HG02763 (cell line): ENCODE data around the gene AP3S2.
"Not testable (repeated sequence)": the region's sequence is repeated elsewhere in the genome, so short reads cannot be mapped to it uniquely, and the experiment has no call there.

ENCODE experiments used
- ATAC-seq: cut with Tn5 transposase; IDR thresholded peaks from one replicate; pipeline ENCODE4 v1.9.1; 2021; ENCODE audit warnings: mild to moderate bottlenecking, moderate library complexity; ENCODE audit not compliant: unreplicated experiment

AP3S2 gene

DNA sequence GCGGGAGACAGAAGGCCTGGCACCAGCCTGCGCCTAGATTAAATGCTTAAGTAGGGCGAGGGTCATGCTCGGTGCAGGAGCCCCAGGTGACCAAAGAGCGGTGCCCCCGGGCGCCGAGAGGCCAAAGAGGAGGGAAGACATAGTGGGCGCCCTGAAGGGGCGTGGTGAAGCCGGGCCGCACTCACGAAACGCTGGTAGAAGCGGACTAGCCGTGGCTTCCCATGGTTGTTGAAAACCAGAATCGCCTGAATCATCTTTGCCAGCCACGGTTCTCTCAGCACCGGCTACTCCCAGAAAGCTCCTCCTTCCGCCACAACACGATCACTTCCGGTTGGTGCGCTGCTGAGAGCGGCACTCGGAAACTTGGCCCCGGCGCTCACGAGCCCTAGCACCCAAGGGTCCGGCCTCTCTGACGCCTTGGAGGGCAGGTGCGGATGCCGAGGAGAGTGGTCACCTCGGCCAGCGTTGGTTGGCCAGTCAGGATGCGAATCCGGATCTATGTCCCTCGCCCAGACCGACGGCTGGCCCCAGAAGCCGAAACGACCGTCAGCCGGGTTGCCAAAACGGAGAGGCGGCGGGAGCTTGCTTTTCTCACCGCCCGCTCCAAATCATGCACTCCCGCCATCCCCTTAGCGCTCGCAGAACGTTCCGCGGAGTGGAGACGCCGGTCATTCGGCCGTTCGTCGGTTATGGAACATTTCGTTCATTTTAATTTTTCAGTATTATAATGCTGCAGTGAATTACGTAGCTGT lies at the start of gene AP3S2:
Gene AP3S2 (minus strand): TSS at position 299 of the 752 bp plus-strand sequence. CDS start 45 bp downstream, at position 254.
- peak; percentile 89 for ATAC-seq

DNA sequence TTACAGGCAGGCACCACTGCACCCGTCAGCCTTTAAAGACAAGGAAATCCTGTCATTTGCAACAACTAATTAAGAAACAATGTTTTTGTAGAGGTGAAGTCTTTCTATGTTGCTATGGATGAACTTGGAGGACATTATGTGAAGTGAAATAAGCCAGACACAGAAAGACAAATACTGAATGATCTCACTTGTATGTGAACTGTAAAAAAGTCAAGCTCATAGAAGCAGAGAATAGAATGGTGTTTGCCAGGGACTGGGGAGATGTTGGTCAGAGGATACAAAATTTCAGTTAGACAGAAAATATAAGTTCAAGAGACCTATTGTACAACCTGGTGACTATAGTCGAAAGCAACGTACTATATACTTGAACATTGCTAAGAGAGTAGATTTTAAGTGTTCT lies 46.1 kb upstream of the AP3S2 start:
- no peak for ATAC-seq

DNA sequence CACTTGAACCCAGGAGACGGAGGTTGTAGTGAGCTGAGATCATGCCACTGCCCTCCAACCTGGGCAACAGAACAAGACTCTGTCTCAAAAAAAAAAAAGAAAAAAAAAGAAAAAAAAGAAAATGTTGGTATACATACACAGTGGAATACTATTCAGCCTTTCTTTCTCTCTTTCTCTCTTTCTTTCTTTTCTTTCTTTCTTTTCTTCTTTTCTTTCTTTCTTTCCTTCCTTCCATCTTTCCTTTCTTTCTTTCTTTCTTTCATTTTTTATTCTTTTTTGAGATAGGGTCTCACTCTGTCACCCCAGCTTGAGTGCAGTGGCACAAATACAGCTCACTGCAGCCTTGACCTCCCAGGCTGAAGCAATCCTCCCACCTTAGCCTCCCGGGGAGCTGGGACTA lies 45.6 kb upstream of the AP3S2 start:
- ATAC-seq = not testable (repeated sequence)

- ATAC-seq = no peak
Observed at GRCh38 chr15:89937365-89938350, 43.9 kb upstream of the AP3S2 start.

DNA sequence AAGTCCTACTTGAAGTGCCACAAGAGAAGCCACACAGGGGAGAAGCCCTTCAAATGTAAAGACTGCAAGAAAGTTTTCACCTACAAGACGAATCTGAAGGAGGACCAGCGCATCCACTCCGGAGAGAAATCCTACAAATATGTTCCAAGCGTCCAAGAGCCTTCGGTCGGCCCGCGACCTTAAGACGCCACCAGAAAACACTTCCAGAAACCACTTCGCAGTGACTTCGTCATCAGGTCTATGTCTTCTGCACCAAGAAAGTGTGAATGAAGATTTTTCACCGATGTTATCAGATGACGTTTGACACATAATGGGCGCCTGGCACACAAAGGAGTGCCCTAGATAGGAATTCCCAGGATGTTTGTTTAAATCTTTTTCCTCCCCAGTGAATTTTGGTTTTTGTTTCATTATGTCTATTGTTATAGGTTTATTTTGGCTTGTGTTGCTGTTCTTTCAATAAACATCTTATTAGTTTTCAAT lies 43.0 kb upstream of the AP3S2 start:
- no peak for ATAC-seq

DNA sequence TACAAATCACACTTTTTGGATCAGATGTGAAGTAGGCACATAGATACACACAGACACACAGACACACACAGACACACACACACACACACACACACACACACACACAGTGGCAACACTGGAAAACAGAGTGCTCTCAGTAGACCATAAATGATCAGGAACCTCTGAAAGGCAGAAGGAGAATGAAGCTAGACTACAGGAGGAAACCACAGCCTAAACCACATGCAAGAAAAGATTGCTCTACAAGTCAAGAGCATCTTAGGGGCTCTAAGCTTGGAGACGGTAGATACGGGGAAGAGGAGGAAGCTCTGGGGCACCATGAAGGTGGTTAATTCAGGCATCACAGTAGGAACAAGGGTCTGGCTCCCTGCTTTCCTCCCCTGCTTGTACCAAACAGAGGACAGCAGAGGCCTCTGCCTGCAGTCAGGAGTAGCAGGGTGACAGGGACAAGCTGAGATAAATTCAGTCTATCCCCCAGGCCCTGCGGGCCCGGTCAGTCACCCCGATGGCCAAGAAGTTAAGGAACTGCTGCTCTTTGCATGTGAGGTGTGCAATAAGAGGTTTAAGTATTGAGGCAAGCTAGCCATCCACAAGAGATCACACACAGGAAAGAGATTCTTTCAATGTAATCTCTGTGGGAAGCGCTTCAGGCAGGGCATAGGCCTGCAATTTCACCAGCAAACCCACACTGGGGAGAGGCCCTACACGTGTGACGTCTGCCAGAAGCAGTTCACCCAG lies 42.4 kb upstream of the AP3S2 start:
- no peak for ATAC-seq

GRCh38 chr15:89932880-89933279 lies 39.1 kb upstream of the AP3S2 start:
- ATAC-seq = no peak

GRCh38 chr15:89928421-89928820 lies 34.6 kb upstream of the AP3S2 start:
- ATAC-seq = no peak

DNA sequence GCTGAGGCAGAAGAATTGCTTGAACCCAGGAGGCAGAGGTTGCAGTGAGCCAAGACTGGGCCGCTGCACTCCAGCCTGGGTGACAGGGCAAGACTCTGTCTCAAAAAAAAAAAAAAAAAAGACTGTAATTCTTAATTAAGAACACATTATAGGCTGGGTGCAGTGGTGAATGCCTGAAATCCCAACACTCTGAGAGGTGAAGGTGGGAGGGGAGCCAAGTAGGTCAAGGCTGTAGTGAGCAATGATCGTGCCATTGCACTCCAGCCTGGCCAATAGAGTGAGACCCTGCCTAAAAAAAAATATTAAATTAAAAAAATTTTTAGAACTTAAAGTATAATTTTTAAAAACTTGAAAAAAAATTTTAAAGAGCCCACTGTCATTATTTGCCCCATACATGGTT lies 32.4 kb upstream of the AP3S2 start:
- no peak for ATAC-seq

- ATAC-seq = no peak
Observed at GRCh38 chr15:89917442-89918101, 23.8 kb upstream of the AP3S2 start.

- ATAC-seq = no peak
Observed at GRCh38 chr15:89916660-89917059, 22.9 kb upstream of the AP3S2 start.

DNA sequence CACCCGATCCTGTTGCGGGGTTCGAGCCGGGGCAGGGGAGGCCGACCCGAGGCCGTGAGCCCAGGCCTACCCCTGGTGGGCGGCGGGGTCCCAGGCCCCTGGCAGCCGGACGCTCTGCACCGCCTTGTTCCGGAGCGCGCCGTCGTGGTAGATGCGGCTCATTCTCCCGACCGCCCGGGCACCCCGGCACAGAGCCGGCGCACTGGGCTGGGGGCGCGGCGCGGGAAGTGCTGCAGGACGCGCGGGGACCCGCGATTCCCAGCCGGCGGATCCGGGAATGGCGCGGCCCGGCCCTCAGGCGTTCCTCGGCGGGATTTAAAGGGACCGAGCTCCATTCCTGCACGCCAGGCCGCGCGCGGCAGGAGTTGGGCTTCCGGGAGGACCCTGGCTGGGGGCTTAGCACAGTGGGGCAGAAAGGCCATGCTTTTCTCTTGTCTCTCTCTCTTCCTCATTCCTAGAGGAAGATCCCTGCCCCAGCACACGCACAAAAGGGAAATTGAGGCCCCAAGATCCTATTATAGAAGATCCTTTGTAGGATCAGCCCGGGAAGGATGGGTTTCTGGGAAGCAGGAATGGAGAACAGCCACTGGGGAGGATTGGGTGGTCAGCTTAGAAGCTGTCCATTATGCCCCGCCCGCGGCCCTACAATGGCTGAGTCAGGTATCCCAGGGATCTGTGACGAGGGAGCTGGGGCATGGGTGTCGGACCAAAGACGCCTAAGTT lies 19.0 kb upstream of the AP3S2 start, which contains the start of gene ARPIN:
Gene ARPIN (minus strand): TSS at position 279 of the 723 bp plus-strand sequence. CDS start 117 bp downstream, at position 162.
- ATAC-seq = no peak

DNA sequence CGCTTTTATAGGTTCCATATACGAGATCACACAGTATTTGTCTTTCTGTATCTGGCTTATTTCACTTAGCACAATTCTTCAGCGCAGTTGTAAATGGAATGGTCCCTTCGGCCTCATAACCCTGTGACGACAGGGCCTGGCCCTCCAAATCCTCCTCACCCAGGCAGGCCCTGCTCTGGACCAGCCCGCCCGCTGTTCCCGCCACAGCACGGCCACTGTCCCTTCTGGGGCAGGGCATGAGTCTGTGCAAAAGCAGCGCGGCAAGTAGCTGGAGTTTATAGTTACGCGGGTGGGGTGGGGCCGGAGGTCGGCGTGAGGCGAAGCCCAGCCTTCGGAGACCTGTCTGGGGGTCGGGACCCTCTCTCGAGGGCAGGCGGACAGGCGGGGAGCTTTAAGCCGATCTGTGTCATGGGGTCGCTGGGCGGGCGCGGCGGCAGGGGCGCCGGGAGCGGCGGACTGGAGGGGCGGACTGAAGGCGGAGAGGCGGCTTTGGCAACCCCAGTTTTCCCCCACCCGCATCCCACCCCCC lies 18.4 kb upstream of the AP3S2 start:
- ATAC-seq = no peak

GRCh38 chr15:89910891-89911626 lies 17.3 kb upstream of the AP3S2 start:
- ATAC-seq = no peak

DNA sequence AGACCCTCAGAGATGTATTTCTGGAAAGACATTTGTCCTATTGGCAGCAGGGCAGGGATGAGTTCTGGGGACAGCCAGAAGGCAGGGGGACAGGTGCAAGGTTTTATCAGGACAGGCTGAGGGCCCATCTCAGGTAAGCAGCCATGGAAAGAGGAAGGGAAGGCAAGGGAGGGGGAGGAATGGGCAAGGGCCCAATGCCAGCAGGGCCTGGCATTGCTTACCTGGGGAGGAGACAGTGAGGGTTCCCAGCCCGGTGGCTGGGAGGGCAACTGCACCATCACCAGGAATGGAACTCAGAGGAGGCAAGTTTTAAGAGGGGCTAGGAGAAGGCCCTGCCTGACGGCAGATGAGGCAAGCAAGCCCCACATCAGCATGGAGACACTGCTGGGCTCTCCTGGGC lies 15.8 kb upstream of the AP3S2 start:
- ATAC-seq = no peak

DNA sequence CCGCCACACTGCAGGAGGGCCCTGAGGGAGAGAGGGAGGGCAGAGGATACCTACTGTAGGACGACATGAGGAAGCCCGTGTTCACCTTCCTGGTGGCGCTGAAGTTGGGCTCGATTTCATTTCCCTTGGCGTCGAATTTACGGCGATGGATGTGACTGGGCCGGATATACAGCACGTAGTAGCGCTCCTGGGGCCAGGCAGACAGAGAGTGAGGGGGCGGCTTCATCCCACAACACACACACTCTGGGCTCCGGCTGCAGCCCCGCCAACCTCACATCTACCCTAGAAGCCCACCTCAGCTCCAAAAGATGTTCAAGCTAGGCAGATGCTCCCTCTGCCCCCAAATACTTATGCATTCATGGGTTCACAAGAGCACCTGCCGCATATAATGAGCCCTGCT lies 14.4 kb upstream of the AP3S2 start:
- no peak for ATAC-seq

DNA sequence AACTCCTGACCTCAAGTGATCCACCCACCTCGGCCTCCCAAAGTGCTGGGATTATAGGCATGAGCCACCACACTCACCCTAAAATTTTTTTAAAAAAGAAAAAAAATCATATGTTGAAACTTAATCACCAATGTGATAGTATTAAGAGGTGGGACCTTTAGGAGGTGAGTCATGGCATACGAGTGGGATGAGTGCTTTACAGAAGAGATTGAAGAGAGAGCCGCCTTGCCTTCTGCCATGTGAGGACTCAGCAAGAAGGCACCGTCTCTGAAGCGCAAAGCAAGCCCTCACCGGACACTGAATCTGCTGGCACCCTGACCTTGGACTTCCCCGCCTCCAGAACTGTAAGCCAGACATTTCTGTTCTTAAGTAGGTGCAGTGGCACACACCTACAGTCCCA lies 13.5 kb upstream of the AP3S2 start:
- ATAC-seq = no peak

DNA sequence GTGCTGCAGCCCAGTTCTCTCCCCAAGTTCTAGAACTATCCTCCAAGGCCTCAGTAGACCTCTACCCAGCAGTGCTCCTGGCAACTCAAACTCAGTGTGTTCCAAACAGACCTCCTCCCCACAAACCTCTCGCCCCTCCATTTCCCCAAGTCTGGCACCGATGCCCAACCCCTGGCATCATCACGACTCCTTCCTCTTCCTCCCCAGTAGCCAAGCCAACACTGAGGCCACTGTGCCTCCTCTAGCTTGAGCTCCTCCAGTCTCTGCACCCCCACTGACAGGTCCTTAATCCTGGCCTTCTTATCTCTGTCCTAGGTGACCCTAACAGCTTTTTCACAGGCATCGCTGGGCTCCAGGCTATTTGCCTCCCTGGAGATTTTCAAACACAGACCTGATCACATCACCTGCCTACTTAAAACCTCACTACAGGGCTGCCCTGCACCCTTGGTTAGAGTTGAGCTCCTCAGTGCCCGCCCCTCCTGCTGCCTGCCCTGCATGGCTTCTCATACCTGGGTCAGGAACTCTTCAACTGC lies 12.1 kb upstream of the AP3S2 start:
- ATAC-seq = no peak

GRCh38 chr15:89904519-89904918 lies 10.7 kb upstream of the AP3S2 start:
- no peak for ATAC-seq
